Sigmoid colon (tissue), 3 donors: ENCODE results near the gene SERPINB10.

Source experiments
- CTCF ChIP-seq, 4 experiments: fragments of 450-650 bp in 3 of 4; fragments of 200-600 bp in 1 of 4; IDR thresholded peaks; one replicate each; pipeline ENCODE4 v1.5.1; 2016 to 2019; ENCODE audit warnings: antibody characterized with exemption in 4 of 4, mild to moderate bottlenecking in 3 of 4, moderate library complexity in 2 of 4
- POLR2A ChIP-seq, 2 donors: fragments of 450-650 bp; IDR thresholded peaks; one replicate each; pipeline ENCODE4 v1.6.1; 2016; ENCODE audit warnings: antibody characterized with exemption in 2 of 2, mild to moderate bottlenecking in 2 of 2, moderate library complexity in 2 of 2

- no peak for TF ChIP-seq CTCF (IDR thresholded peaks at IDR 0.05)
- TF ChIP-seq POLR2A (IDR thresholded peaks at IDR 0.05) = no peak
These were observed 1.7 kb upstream of the SERPINB10 start for GRCh38 chr18:63906056-63906455.
